Endothelial cell of umbilical vein (primary cell): ENCODE results near the gene C1orf198.

ENCODE experiments used
- CTCF ChIP-seq, 2 donors: IDR thresholded peaks; 1 replicate in 1 of 2; 2 replicates in 1 of 2; pipeline ENCODE4 v1.5.1; 2011; ENCODE audit warnings: low read length in 2 of 2, mild to moderate bottlenecking in 2 of 2, moderate library complexity in 2 of 2, control low read depth in 1 of 2, inconsistent platforms in 1 of 2, low read depth in 1 of 2; ENCODE audit not compliant: insufficient read depth in 1 of 2; ENCODE audit errors: extremely low read depth in 1 of 2
- EZH2 ChIP-seq: IDR thresholded peaks from 2 replicates; pipeline ENCODE4 v1.6.1; 2012; ENCODE audit warnings: borderline replicate concordance, low read depth, mild to moderate bottlenecking, moderate library complexity, low read length, inconsistent platforms; ENCODE audit not compliant: severe bottlenecking
- POLR2A ChIP-seq: IDR thresholded peaks from 2 replicates; pipeline ENCODE4 v1.6.1; 2012; ENCODE audit warnings: low read depth, mild to moderate bottlenecking, control low read depth, low read length
- POLR2AphosphoS5 ChIP-seq: IDR thresholded peaks from 2 replicates; pipeline ENCODE4 v1.6.1; 2012; ENCODE audit warnings: low read depth, mild to moderate bottlenecking, control low read depth, low read length, moderate library complexity; ENCODE audit not compliant: insufficient read depth

- TF ChIP-seq CTCF (IDR thresholded peaks at IDR 0.05; ENCODE audit: extremely low read depth in 1 of 2, insufficient read depth in 1 of 2, low read depth in 1 of 2, low read length in 2 of 2) = no peak
- TF ChIP-seq EZH2 = no peak
- no peak for TF ChIP-seq POLR2A
- no peak for TF ChIP-seq POLR2AphosphoS5
Measured at GRCh38 chr1:230793463-230793745, 74.9 kb downstream of the C1orf198 start.
